Effector memory CD8-positive, alpha-beta T cell (primary cell): ENCODE results near the gene RPL13.
A peak's percentile ranks its signal among the peaks of the same experiment; 100 is the strongest.

ENCODE experiments used
- ATAC-seq: fragments of 150-1000 bp; cut with Tn5 transposase; replicated peaks from 2 replicates; pipeline ENCODE4 v1.10.0; 2021; ENCODE audit warnings: mild to moderate bottlenecking, moderate library complexity
- DNase-seq, 3 experiments: peaks; one replicate each; pipeline ENCODE4 v3.0.0; 2021
- H3K27ac Mint-ChIP-seq, 2 donors: one replicate each; pipeline ENCODE4 v1.8.0; 2022; ENCODE audit warnings: mild to moderate bottlenecking in 2 of 2, mixed read lengths in 2 of 2, moderate library complexity in 2 of 2
- H3K27me3 Mint-ChIP-seq, 2 donors: one replicate each; pipeline ENCODE4 v1.8.0; 2022; ENCODE audit warnings: mixed read lengths in 2 of 2
- H3K36me3 Mint-ChIP-seq: one replicate; pipeline ENCODE4 v1.8.0; 2022; ENCODE audit warnings: mild to moderate bottlenecking, moderate library complexity, mixed read lengths; ENCODE audit not compliant: insufficient read depth
- H3K4me1 Mint-ChIP-seq, 2 donors: one replicate each; pipeline ENCODE4 v1.8.0; 2022; ENCODE audit warnings: low read depth in 2 of 2, mixed read lengths in 2 of 2
- H3K4me3 Mint-ChIP-seq, 2 donors: one replicate each; pipeline ENCODE4 v1.8.0; 2022; ENCODE audit warnings: mild to moderate bottlenecking in 2 of 2, mixed read lengths in 2 of 2, moderate library complexity in 2 of 2
- H3K9me3 Mint-ChIP-seq, 2 donors: one replicate each; pipeline ENCODE4 v1.8.0; 2022; ENCODE audit warnings: mixed read lengths in 2 of 2

RPL13 gene

GRCh38 chr16:89536371-89536770 lies 24.1 kb upstream of the RPL13 start:
- Mint-ChIP-seq H3K4me3 (no peak overlapping the region), H3K36me3 (peaks cover 37% of the 10 kb centered on the region), H3K9me3 (no peaks in the 10 kb centered on the region), H3K27ac (no peak overlapping the region), H3K27me3 (no peaks in the 10 kb centered on the region), H3K4me1 (peaks cover 10% of the 10 kb centered on the region in 2 donors)
- no peak for DNase-seq
- ATAC-seq = no peak

DNA sequence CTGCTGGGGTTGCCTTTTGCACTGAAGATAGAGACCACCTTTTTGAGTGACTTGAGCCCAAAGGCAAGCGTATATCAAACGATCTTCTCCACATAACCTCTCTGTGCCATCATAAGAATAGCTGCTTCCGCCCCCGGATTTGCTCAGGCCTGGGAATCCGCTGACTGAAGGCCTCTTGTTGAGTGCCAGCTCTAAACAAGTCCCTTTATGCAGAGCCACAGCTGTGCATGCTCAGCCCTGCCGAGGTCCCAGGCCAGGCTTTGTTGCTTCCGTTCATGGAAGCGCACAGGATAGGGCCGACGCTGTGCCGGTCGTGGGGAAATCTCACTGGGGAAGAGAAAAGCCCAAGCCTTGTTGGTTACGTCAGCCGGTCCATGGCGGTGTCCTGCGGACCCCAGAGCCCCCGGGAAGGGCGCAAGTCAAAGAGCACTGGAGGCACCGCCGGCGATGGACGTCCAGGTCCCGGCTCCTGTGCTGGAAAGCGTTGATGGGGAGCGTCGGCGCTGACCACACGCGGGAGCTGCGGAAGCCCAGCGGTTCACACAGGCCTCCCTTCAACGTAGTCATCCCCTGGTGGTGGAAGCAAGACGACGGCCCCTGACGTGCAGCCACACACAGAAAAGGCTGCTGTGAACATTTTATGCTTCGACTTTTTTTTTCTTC lies 23.5 kb upstream of the RPL13 start:
- ATAC-seq (no peak), DNase-seq (no peak)
- Mint-ChIP-seq H3K27me3 (no peaks in the 10 kb centered on the region), H3K4me1 (peaks cover 10% of the 10 kb centered on the region in 2 donors), H3K9me3 (no peaks in the 10 kb centered on the region), H3K4me3 (no peak overlapping the region), H3K36me3 (peaks cover 33% of the 10 kb centered on the region), H3K27ac (no peak overlapping the region)

DNA sequence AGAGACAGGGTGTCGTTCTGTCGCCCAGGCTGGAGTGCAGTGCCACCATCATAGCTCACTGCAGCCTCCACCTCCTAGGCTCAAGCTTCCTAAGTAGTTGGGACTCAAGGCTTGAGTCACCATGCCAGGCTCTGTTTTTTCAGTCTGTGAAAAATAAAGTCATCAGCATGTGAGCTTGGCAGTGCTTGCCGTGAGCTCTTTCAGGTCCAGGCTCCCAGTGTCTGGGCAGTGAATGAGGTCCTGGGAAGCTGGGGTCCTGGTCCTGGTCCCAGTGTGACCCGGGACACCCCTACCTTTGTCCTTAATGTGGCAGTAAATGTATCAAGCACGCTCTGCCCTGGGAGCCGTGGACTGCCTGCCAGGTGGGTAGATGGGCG lies 22.9 kb upstream of the RPL13 start:
- Mint-ChIP-seq H3K27me3 (no peaks in the 10 kb centered on the region), H3K27ac (no peak overlapping the region), H3K4me3 (no peak overlapping the region), H3K9me3 (no peaks in the 10 kb centered on the region), H3K4me1 (peaks cover 10% of the 10 kb centered on the region in 2 donors), H3K36me3 (peaks cover 28% of the 10 kb centered on the region)
- DNase-seq = no peak
- ATAC-seq = no peak

GRCh38 chr16:89538286-89538685 lies 22.2 kb upstream of the RPL13 start:
- peaks cover 10% of the 10 kb centered on the region in 2 donors for H3K4me1 Mint-ChIP-seq
- H3K36me3 Mint-ChIP-seq = peaks cover 21% of the 10 kb centered on the region
- peak overlapping the region in 1 of 2 donors; percentile 44 for H3K27ac Mint-ChIP-seq
- no peaks in the 10 kb centered on the region for H3K9me3 Mint-ChIP-seq
- DNase-seq (no peak), ATAC-seq (no peak)
- H3K4me3 Mint-ChIP-seq = no peak overlapping the region
- H3K27me3 Mint-ChIP-seq = no peaks in the 10 kb centered on the region

DNA sequence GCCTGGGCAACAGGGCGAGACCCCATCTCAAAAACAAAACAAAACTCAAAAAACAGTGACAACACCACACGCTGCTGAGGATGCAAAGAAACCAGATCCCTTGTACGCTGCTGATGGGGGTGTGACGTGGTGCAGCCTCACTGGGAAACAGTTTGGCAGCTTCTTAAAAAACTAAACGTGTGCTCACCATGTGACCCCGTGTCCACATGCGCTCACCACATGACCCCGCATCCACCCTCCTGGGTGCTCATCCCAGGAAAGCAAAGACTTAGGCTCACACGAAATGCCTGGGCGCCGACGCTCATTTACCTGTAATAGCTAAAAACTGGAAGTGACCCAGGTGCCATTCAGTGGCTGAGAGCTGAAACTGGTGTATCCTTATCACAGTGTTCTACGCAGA lies 19.9 kb upstream of the RPL13 start:
- peaks cover 15% of the 10 kb centered on the region for H3K36me3 Mint-ChIP-seq
- no peaks in the 10 kb centered on the region for H3K4me1 Mint-ChIP-seq
- no peak for DNase-seq
- H3K9me3 Mint-ChIP-seq = no peaks in the 10 kb centered on the region
- H3K27ac Mint-ChIP-seq = no peak overlapping the region
- no peak for ATAC-seq
- H3K27me3 Mint-ChIP-seq = no peaks in the 10 kb centered on the region
- no peak overlapping the region for H3K4me3 Mint-ChIP-seq

DNA sequence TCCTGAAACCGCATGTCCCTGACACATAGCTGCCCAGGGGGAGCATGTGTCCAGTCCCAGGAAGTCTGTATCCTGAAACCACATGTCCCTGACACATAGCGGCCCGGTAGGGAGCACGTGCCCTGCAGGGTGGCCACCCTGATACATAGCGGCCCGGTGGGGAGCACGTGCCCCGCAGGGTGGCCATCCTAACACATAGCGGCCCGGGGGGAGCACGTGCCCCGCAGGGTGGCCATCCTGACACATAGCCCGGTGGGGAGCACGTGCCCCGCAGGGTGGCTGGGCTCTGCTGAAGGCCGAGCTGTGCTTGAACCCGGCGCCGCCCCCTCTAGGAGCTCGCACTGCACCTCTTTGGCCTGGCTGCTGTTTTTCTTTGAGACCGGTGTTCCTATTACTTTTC lies 18.7 kb upstream of the RPL13 start:
- H3K4me3 Mint-ChIP-seq = no peak overlapping the region
- no peak for DNase-seq
- H3K4me1 Mint-ChIP-seq = no peaks in the 10 kb centered on the region

DNA sequence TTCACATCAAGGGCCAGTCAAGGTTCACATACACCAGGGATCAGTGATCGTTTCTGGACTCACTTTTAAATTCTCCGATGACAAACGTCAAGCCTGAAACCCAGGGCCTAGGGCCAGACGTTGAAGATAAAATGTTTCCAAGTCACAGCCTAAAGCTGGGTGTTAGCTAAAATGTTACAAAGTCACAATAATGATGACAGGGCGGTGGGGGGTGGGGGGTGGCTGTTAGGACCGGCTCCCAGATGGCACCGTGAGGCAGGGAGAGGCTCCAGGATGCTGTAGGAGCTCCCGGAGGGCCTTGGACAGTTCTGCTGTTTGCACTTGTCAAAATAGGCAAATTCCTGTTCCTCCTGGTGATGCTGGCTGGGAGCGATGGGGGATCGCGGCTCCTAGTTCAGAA lies 16.4 kb upstream of the RPL13 start:
- no peak overlapping the region for H3K27ac Mint-ChIP-seq
- H3K27me3 Mint-ChIP-seq = no peaks in the 10 kb centered on the region
- ATAC-seq = no peak
- H3K4me1 Mint-ChIP-seq = no peaks in the 10 kb centered on the region
- H3K9me3 Mint-ChIP-seq = no peaks in the 10 kb centered on the region
- DNase-seq = no peak
- no peak overlapping the region for H3K4me3 Mint-ChIP-seq
- peaks cover 34% of the 10 kb centered on the region for H3K36me3 Mint-ChIP-seq

More for the DNA sequence above, 18.7 kb upstream of the RPL13 start:
- Mint-ChIP-seq H3K27ac (no peak overlapping the region), H3K27me3 (no peaks in the 10 kb centered on the region), H3K9me3 (no peaks in the 10 kb centered on the region), H3K36me3 (peaks cover 21% of the 10 kb centered on the region)
- no peak for ATAC-seq

DNA sequence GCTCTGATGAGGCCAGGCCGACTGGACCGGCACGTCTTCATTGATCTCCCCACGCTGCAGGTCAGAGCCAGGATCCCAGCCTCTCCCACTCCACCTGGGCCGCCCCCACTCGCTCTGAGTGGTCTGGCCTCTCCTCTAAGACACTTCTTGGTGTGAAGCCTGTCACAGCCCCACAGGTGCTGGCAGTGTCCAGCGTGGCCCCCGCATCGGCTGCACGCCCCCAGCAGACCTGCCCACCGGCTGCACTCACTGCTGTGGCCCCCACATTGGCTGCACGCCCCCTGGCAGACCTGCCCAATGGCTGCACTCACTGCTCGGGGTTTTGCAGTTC lies 15.8 kb upstream of the RPL13 start:
- Mint-ChIP-seq H3K4me3 (no peak overlapping the region), H3K36me3 (peaks cover 34% of the 10 kb centered on the region), H3K27ac (no peak overlapping the region), H3K4me1 (no peaks in the 10 kb centered on the region), H3K27me3 (no peaks in the 10 kb centered on the region), H3K9me3 (no peaks in the 10 kb centered on the region)
- DNase-seq = no peak
- ATAC-seq = no peak

DNA sequence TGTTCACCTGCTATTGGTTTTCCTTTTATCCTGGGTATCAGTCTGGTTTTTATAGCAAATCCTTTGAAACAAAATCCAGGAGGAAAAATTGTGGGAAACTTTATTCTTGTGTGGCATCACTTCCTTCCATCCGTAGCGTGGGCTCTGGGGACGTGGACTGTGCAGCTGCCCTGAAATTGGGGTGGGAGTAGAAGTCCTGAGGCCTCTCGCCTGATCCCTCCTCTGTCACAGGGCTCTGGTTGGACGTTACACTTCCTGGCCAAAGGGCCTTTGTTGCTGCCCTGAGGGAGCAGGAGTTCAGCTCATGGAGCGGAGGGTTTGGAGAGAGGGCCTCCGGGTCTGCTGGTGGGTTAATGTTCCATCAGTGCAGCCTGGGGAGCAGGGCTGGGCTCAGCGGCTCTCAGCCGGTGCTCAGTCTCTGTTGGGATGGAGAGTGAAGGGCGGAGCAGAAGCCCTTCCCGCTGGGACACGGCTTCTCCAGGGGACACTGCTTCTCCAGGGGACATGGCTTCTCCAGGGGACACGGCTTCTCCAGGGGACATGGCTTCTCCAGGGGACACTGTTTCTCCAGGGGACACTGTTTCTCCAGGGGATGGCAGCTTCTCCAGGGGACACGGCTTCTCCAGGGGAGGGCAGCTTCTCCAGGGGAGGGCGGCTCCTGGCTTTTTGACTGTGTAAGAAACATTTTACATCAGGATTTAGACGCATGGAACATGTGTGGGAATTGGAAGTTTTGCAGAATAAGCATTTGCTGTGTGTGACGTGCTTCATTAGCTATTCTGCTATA lies 15.2 kb upstream of the RPL13 start:
- H3K27ac Mint-ChIP-seq = no peak overlapping the region
- no peaks in the 10 kb centered on the region for H3K4me1 Mint-ChIP-seq
- H3K36me3 Mint-ChIP-seq = peaks cover 29% of the 10 kb centered on the region
- no peaks in the 10 kb centered on the region for H3K27me3 Mint-ChIP-seq
- no peak for DNase-seq
- no peak for ATAC-seq
- H3K9me3 Mint-ChIP-seq = no peaks in the 10 kb centered on the region
- no peak overlapping the region for H3K4me3 Mint-ChIP-seq

- no peaks in the 10 kb centered on the region for H3K9me3 Mint-ChIP-seq
- no peak for DNase-seq
- no peaks in the 10 kb centered on the region for H3K27me3 Mint-ChIP-seq
- H3K4me3 Mint-ChIP-seq = no peak overlapping the region
- no peak overlapping the region for H3K27ac Mint-ChIP-seq
- no peak for ATAC-seq
- H3K4me1 Mint-ChIP-seq = no peaks in the 10 kb centered on the region
- H3K36me3 Mint-ChIP-seq = peaks cover 23% of the 10 kb centered on the region
Measured at GRCh38 chr16:89545831-89546574, 14.5 kb upstream of the RPL13 start.

DNA sequence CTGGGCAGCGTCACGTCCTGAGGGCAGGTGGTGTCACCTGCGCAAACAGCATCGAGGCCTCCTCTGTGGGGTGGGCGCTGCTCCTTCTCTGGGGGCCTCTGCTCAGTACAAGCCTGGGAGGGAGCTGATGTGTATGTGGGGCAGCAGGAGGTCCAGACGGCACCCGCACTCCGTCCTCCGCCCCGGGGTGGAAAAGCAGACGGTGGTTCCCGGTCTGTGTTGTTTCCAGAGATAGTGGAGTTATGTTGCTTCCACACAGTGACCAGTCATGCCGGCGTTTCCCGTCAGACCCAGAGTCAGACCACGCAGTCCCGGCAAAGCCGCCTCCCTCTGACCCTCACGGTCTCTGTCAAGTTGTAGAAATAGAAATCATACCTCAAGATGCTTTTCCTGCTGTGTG lies 13.7 kb upstream of the RPL13 start:
- no peak for ATAC-seq
- H3K4me1 Mint-ChIP-seq = no peaks in the 10 kb centered on the region
- no peak for DNase-seq
- H3K4me3 Mint-ChIP-seq = no peak overlapping the region
- H3K36me3 Mint-ChIP-seq = peaks cover 23% of the 10 kb centered on the region
- H3K27ac Mint-ChIP-seq = no peak overlapping the region
- no peaks in the 10 kb centered on the region for H3K27me3 Mint-ChIP-seq
- no peaks in the 10 kb centered on the region for H3K9me3 Mint-ChIP-seq

- H3K36me3 Mint-ChIP-seq = peaks cover 23% of the 10 kb centered on the region
- H3K27me3 Mint-ChIP-seq = no peaks in the 10 kb centered on the region
- no peaks in the 10 kb centered on the region for H3K9me3 Mint-ChIP-seq
Measured at GRCh38 chr16:89547291-89547690, 13.2 kb upstream of the RPL13 start.

DNA sequence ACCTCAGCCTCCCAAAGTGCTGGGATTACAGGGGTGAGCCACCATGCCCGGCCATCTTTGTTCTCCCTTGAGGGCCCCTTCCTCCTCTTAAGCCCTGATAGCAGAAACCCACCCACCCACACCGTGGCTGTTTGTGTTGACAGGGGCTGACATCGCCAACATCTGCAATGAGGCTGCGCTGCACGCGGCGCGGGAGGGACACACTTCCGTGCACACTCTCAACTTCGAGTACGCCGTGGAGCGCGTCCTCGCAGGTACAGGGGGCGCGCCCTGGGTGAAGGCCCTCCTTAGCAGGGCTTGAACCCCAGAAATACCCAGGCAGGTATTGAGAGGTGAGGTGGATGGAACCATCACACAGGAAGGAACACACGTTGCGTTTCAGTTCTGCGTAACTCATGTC lies 12.6 kb upstream of the RPL13 start:
- no peak overlapping the region for H3K4me3 Mint-ChIP-seq
- DNase-seq (no peak), ATAC-seq (no peak)
- no peaks in the 10 kb centered on the region for H3K9me3 Mint-ChIP-seq
- no peaks in the 10 kb centered on the region for H3K27me3 Mint-ChIP-seq
- H3K4me1 Mint-ChIP-seq = no peaks in the 10 kb centered on the region
- peaks cover 26% of the 10 kb centered on the region for H3K36me3 Mint-ChIP-seq
- H3K27ac Mint-ChIP-seq = no peak overlapping the region

More at GRCh38 chr16:89547291-89547690, 13.2 kb upstream of the RPL13 start:
- Mint-ChIP-seq H3K27ac (no peak overlapping the region), H3K4me3 (no peak overlapping the region), H3K4me1 (no peaks in the 10 kb centered on the region)
- DNase-seq (no peak), ATAC-seq (no peak)
